ENCODE results near the gene KIAA0825.

Gene KIAA0825

GRCh38 chr5:94260096-94260495, 358.3 kb downstream of the KIAA0825 start:
- Histone ChIP-seq H3K4me3 (ENCODE audit: low read length) (no peak overlapping the region), H3K9ac (ENCODE audit: low read length) (no peak overlapping the region), H3K36me3 (ENCODE audit: control insufficient read depth, insufficient read depth, low read length) (no peaks in the 10 kb centered on the region), H3K27ac (ENCODE audit: low read depth, low read length) (no peak overlapping the region), H3K4me1 (ENCODE audit: control insufficient read depth, insufficient read depth, low read length) (no peaks in the 10 kb centered on the region), H3K27me3 (ENCODE audit: control insufficient read depth, insufficient read depth, low read length) (no peaks in the 10 kb centered on the region)

- no peak overlapping the region for H3K27ac ChIP-seq (ENCODE audit: low read depth, low read length)
- H3K9ac ChIP-seq (ENCODE audit: low read length): no peak overlapping the region
- H3K27me3 ChIP-seq (ENCODE audit: control insufficient read depth, insufficient read depth, low read length): no peaks in the 10 kb centered on the region
- no peaks in the 10 kb centered on the region for H3K4me1 ChIP-seq (ENCODE audit: control insufficient read depth, insufficient read depth, low read length)
- H3K4me3 ChIP-seq (ENCODE audit: low read length): no peak overlapping the region
- no peaks in the 10 kb centered on the region for H3K36me3 ChIP-seq (ENCODE audit: control insufficient read depth, insufficient read depth, low read length)
Observed at GRCh38 chr5:94254214-94254613, 364.2 kb downstream of the KIAA0825 start.

DNA sequence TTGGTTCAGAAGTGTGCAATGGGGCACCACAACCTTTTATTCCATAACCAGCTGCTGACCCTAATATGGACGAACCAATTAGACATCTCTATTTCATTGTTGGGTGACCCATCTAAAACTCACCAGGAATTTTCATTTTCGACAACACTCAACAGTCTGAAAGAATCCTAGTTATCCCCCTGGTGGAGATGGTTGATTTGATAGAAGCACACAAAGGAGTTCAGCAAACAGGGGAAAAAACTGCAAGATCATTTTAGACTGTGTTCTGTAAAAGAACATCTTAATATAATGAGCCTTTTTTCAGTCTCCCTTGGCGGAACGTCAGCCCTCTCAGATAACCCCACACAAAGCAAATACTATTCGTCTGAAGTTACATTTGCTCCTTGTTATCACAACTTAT, 367.4 kb downstream of the KIAA0825 start:
- Histone ChIP-seq H3K27me3 (ENCODE audit: control insufficient read depth, insufficient read depth, low read length) (no peaks in the 10 kb centered on the region), H3K4me3 (ENCODE audit: low read length) (no peak overlapping the region), H3K9ac (ENCODE audit: low read length) (no peak overlapping the region), H3K27ac (ENCODE audit: low read depth, low read length) (no peak overlapping the region), H3K4me1 (ENCODE audit: control insufficient read depth, insufficient read depth, low read length) (no peaks in the 10 kb centered on the region), H3K36me3 (ENCODE audit: control insufficient read depth, insufficient read depth, low read length) (no peaks in the 10 kb centered on the region)

GRCh38 chr5:94249430-94249829, 369.0 kb downstream of the KIAA0825 start:
- no peaks in the 10 kb centered on the region for H3K27me3 ChIP-seq (ENCODE audit: control insufficient read depth, insufficient read depth, low read length)
- H3K9ac ChIP-seq (ENCODE audit: low read length): no peak overlapping the region
- no peak overlapping the region for H3K27ac ChIP-seq (ENCODE audit: low read depth, low read length)
- no peaks in the 10 kb centered on the region for H3K4me1 ChIP-seq (ENCODE audit: control insufficient read depth, insufficient read depth, low read length)
- no peaks in the 10 kb centered on the region for H3K36me3 ChIP-seq (ENCODE audit: control insufficient read depth, insufficient read depth, low read length)
- H3K4me3 ChIP-seq (ENCODE audit: low read length): no peak overlapping the region

DNA sequence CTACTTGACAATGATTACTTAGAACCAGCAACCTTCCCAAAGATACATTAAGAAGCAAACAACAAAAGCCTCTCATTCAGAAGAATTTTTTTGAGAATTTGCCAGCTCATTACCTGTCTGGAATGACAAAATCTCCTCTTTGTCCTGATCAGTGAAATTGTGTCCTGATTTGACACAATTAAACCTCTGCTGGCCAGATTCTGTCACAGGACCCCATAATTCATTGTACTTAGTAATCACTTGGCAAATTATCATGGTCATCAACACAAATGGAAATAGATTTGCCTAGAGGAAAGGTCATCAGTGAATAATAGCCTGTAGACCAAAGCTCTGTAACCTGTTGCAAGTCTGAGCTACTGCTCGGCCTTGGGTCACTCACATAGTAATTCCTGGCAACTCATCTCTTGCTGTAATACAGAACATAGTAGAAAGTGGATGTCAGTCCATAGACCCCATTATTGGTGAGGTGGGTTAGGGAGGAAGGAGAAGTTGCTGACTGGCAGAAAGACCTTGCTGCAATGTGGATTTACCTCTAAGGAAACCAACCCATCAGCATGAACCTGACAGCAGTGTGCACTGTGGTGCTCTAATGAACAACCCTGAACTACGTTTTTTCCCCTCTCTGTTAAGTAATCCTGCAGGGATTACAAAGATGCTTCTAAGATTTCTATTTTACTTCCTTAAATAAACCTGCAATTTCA, 370.1 kb downstream of the KIAA0825 start:
- Histone ChIP-seq H3K36me3 (ENCODE audit: control insufficient read depth, insufficient read depth, low read length) (no peaks in the 10 kb centered on the region), H3K4me3 (ENCODE audit: low read length) (no peak overlapping the region), H3K27me3 (ENCODE audit: control insufficient read depth, insufficient read depth, low read length) (no peaks in the 10 kb centered on the region), H3K4me1 (ENCODE audit: control insufficient read depth, insufficient read depth, low read length) (no peaks in the 10 kb centered on the region), H3K27ac (ENCODE audit: low read depth, low read length) (no peak overlapping the region), H3K9ac (ENCODE audit: low read length) (no peak overlapping the region)

- H3K36me3 ChIP-seq (ENCODE audit: control insufficient read depth, insufficient read depth, low read length): no peaks in the 10 kb centered on the region
- no peak overlapping the region for H3K27ac ChIP-seq (ENCODE audit: low read depth, low read length)
- H3K27me3 ChIP-seq (ENCODE audit: control insufficient read depth, insufficient read depth, low read length): no peaks in the 10 kb centered on the region
- H3K9ac ChIP-seq (ENCODE audit: low read length): no peak overlapping the region
- H3K4me3 ChIP-seq (ENCODE audit: low read length): no peak overlapping the region
- H3K4me1 ChIP-seq (ENCODE audit: control insufficient read depth, insufficient read depth, low read length): peaks cover 13% of the 10 kb centered on the region
Observed at GRCh38 chr5:94245608-94246007, 372.8 kb downstream of the KIAA0825 start.

DNA sequence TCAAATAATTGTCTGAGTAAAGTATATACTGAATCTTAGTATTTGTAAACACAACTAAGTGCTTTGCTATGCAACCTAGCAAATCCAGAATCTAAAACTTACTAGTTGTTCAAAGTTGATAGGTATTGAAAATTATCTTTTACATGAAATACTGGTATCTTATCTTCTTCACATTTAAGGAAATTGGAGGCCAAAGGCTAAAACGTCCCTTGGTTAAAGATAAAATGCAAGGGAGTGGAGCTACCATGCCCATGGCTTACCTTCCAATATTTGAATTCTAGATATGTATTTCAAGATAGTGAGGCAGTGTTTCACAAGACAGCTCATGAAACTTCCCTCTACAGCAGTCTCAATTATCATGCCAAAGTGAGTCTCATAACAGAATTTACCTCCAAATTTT, 373.5 kb downstream of the KIAA0825 start:
- no peak overlapping the region for H3K9ac ChIP-seq (ENCODE audit: low read length)
- peaks cover 16% of the 10 kb centered on the region for H3K4me1 ChIP-seq (ENCODE audit: control insufficient read depth, insufficient read depth, low read length)
- no peaks in the 10 kb centered on the region for H3K27me3 ChIP-seq (ENCODE audit: control insufficient read depth, insufficient read depth, low read length)
- no peak overlapping the region for H3K27ac ChIP-seq (ENCODE audit: low read depth, low read length)
- H3K36me3 ChIP-seq (ENCODE audit: control insufficient read depth, insufficient read depth, low read length): no peaks in the 10 kb centered on the region
- H3K4me3 ChIP-seq (ENCODE audit: low read length): no peak overlapping the region

DNA sequence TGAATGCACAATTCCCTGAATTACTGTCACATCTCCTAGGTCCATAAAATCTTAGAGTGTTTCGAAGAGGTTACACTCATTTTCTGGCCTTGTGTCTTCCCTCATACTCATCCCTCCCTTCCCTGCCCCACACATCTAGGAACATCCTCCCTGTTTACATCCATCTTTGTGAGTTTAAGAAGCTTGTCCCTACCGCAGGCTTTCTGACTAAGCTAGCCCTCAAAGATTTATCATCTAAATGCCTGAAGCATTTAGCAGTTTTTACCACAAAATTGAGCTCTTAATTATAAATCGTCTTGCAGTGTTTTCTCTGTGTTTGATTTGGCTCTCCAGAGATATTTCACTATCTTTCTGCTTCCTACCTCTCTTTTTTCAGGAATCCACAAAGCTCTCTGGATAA, 374.8 kb downstream of the KIAA0825 start:
- H3K4me1 ChIP-seq (ENCODE audit: control insufficient read depth, insufficient read depth, low read length): peaks cover 16% of the 10 kb centered on the region
- H3K4me3 ChIP-seq (ENCODE audit: low read length): no peak overlapping the region
- H3K9ac ChIP-seq (ENCODE audit: low read length): no peak overlapping the region
- H3K27me3 ChIP-seq (ENCODE audit: control insufficient read depth, insufficient read depth, low read length): no peaks in the 10 kb centered on the region
- H3K27ac ChIP-seq (ENCODE audit: low read depth, low read length): no peak overlapping the region
- H3K36me3 ChIP-seq (ENCODE audit: control insufficient read depth, insufficient read depth, low read length): no peaks in the 10 kb centered on the region

DNA sequence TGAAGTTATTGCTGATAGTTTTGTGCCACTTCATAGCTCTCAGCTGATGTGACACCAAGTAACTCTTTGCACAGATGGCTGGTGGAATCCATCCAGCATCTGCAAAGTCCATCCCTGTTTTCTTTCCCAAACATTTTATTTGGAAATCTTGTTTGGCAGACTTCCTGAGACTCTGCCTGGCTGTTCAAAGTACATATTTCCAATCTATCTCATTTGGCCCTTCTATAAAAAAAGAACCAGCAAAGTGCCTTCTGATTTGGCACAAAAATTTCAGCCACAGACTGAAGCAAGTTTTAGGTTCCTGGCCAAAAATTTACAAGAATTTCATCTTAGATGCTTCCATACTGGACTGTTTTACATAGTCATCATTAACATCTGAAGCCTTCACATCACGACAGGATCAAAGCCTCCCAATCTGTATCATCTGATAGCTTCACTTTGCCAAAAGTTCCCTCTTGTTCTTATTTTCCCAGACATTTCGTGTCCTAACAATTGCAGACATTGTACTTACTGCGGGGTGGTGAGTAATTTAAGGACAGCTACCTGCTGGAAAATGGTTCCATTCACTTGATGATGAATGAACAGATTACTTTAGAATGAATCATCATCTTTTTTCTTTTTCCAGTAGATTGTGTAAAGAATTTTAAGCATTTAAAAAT, 377.3 kb downstream of the KIAA0825 start:
- H3K9ac ChIP-seq (ENCODE audit: low read length): no peak overlapping the region
- no peak overlapping the region for H3K4me3 ChIP-seq (ENCODE audit: low read length)
- H3K4me1 ChIP-seq (ENCODE audit: control insufficient read depth, insufficient read depth, low read length): peaks cover 16% of the 10 kb centered on the region
- no peaks in the 10 kb centered on the region for H3K36me3 ChIP-seq (ENCODE audit: control insufficient read depth, insufficient read depth, low read length)
- H3K27me3 ChIP-seq (ENCODE audit: control insufficient read depth, insufficient read depth, low read length): no peaks in the 10 kb centered on the region
- no peak overlapping the region for H3K27ac ChIP-seq (ENCODE audit: low read depth, low read length)

DNA sequence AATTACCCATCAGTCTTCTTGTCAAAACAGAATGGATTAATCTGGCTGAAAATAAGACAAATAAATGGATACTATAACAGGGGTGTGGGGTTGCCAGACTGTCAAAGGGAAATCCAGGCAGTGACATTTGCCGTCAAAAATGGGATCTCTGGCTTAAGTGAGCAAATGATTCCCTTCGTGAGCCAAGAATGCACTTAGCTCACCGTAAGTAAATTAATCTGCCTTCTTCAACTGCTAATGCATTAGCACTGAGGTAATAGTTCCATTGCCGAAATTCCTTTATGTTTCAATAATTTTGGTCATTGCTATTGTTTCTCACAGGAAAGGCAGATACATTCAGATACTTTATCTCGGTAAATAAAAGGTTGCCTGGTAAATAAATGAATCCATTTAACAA, 377.8 kb downstream of the KIAA0825 start:
- no peak overlapping the region for H3K9ac ChIP-seq (ENCODE audit: low read length)
- no peaks in the 10 kb centered on the region for H3K36me3 ChIP-seq (ENCODE audit: control insufficient read depth, insufficient read depth, low read length)
- no peaks in the 10 kb centered on the region for H3K27me3 ChIP-seq (ENCODE audit: control insufficient read depth, insufficient read depth, low read length)
- H3K4me3 ChIP-seq (ENCODE audit: low read length): no peak overlapping the region
- H3K27ac ChIP-seq (ENCODE audit: low read depth, low read length): no peak overlapping the region
- peaks cover 16% of the 10 kb centered on the region for H3K4me1 ChIP-seq (ENCODE audit: control insufficient read depth, insufficient read depth, low read length)

- H3K4me3 ChIP-seq (ENCODE audit: low read length): no peak overlapping the region
- no peak overlapping the region for H3K27ac ChIP-seq (ENCODE audit: low read depth, low read length)
- H3K9ac ChIP-seq (ENCODE audit: low read length): no peak overlapping the region
- H3K36me3 ChIP-seq (ENCODE audit: control insufficient read depth, insufficient read depth, low read length): no peaks in the 10 kb centered on the region
- H3K27me3 ChIP-seq (ENCODE audit: control insufficient read depth, insufficient read depth, low read length): no peaks in the 10 kb centered on the region
- peaks cover 16% of the 10 kb centered on the region for H3K4me1 ChIP-seq (ENCODE audit: control insufficient read depth, insufficient read depth, low read length)
Observed at GRCh38 chr5:94240134-94240533, 378.3 kb downstream of the KIAA0825 start.

- peaks cover 16% of the 10 kb centered on the region for H3K4me1 ChIP-seq (ENCODE audit: control insufficient read depth, insufficient read depth, low read length)
- H3K27ac ChIP-seq (ENCODE audit: low read depth, low read length): no peak overlapping the region
- H3K36me3 ChIP-seq (ENCODE audit: control insufficient read depth, insufficient read depth, low read length): no peaks in the 10 kb centered on the region
- H3K4me3 ChIP-seq (ENCODE audit: low read length): no peak overlapping the region
- H3K9ac ChIP-seq (ENCODE audit: low read length): no peak overlapping the region
- H3K27me3 ChIP-seq (ENCODE audit: control insufficient read depth, insufficient read depth, low read length): no peaks in the 10 kb centered on the region
Observed at GRCh38 chr5:94239266-94239665, 379.1 kb downstream of the KIAA0825 start.

DNA sequence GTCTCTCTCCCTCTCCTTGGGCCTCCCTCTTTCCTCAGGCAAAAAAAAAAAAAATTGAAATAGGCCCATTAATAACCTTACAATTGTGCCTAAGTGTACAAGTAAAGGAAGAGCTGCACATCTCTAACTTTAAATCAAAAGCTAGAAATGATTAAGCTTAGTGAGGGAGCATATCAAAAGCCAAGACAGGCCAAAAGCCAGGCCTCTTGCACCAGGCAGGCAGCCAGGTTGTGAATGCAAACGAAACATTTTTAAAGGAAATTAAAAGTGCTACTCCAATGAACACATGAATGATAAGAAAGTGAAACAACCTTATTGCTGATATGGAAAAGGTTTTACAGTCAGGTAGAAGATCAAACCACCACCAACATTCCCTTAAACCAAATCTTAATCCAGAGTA, 383.4 kb downstream of the KIAA0825 start:
- no peak overlapping the region for H3K4me3 ChIP-seq (ENCODE audit: low read length)
- H3K9ac ChIP-seq (ENCODE audit: low read length): no peak overlapping the region
- no peak overlapping the region for H3K27ac ChIP-seq (ENCODE audit: low read depth, low read length)
- H3K36me3 ChIP-seq (ENCODE audit: control insufficient read depth, insufficient read depth, low read length): no peaks in the 10 kb centered on the region
- no peaks in the 10 kb centered on the region for H3K27me3 ChIP-seq (ENCODE audit: control insufficient read depth, insufficient read depth, low read length)
- H3K4me1 ChIP-seq (ENCODE audit: control insufficient read depth, insufficient read depth, low read length): no peaks in the 10 kb centered on the region

Data from rectal smooth muscle tissue (tissue), 1 donor.